ENCODE measurements around the gene MTHFSD.

- no peak for TF ChIP-seq EZH2 (IDR thresholded peaks at IDR 0.05; ENCODE audit: borderline replicate concordance, low read depth, low read length, severe bottlenecking)
- TF ChIP-seq CTCF (IDR thresholded peaks at IDR 0.05; ENCODE audit: extremely low read depth in 1 of 2, insufficient read depth in 1 of 2, low read depth in 1 of 2, low read length in 2 of 2) = no peak
These were observed 35.9 kb downstream of the MTHFSD start for GRCh38 chr16:86519007-86519648.
